ENCODE measurements around the gene CRYBG2. TPM values are rescaled to one million over a fixed set of nuclear protein-coding genes. Genes with fewer than 3 reads are reported as not detected.
A peak's percentile ranks its signal among the peaks of the same experiment; 100 is the strongest.

CRYBG2 gene
- total RNA-seq, 2 donors from 2014 or later, result 12.8 to 30.3 TPM

GRCh38 chr1:26284597-26285347, 69.2 kb downstream of the CRYBG2 start:
- peak overlapping the region in 1 of 2 donors; percentile 68 for H3K9ac ChIP-seq (ENCODE audit: low read depth in 2 of 2, low read length in 2 of 2)
- no peaks in the 10 kb centered on the region for H3K27me3 ChIP-seq
- H3K36me3 ChIP-seq, result peaks cover 7% of the 10 kb centered on the region
- H3K9me3 ChIP-seq, result no peaks in the 10 kb centered on the region
- no peak overlapping the region for H3K4me3 ChIP-seq
- intact Hi-C loops (cut with DNase I), result loop anchor here (2.0 kb wide), 1 partner anchor 80 kb away; no protein-coding TSS in a partner anchor
- peaks cover 15% of the 10 kb centered on the region for H3K4me1 ChIP-seq
- TF ChIP-seq CTCF (IDR thresholded peaks at IDR 0.05), result peak; percentile 82
- DNase-seq, result peak; percentile 74
- H3K27ac ChIP-seq, result peak overlapping the region; percentile 34

DNA sequence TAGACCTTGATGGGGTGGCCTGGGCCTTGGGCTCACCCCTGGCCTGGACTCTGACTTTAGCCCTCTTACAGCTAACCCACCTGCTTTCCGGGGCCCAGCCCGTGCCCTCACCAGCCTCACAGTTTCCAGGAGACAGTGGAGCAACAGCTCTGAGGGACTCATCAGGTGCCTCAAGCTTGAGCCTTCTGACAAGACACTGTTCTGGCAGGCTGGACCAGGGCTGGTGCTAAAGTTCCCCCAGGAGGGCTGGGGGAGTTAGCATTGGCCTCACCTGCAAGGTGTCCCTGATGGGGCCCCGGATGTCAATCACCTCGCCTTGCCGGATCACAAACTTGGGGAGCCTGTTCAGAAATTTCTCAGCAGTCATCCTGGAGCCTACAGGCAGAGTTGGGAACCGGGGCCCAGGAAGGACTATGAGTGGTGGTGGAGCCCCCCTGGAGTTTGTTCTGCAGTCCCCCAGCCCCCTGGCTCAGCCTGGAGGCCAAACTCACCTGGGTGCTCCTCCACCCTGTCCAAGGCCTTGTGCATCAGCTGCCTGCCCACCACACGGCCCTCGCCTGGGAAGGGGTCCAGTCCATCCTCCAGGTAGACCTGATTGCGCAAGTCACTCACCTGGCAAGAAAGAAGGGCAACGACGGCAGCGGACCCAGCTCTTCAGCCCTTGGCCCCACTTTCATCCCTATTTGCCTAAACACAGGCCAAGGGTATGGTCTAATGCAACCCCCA, 69.9 kb downstream of the CRYBG2 start:
- intact Hi-C loops (cut with DNase I), result loop anchor here (2.0 kb wide), 1 partner anchor 81 kb away; no protein-coding TSS in a partner anchor
- H3K9me3 ChIP-seq, result no peaks in the 10 kb centered on the region
- TF ChIP-seq CTCF (IDR thresholded peaks at IDR 0.05), result no peak
- H3K4me1 ChIP-seq, result peaks cover 13% of the 10 kb centered on the region
- no peaks in the 10 kb centered on the region for H3K27me3 ChIP-seq
- peaks cover 7% of the 10 kb centered on the region for H3K36me3 ChIP-seq
- DNase-seq, result no peak
- H3K9ac ChIP-seq (ENCODE audit: low read depth in 2 of 2, low read length in 2 of 2), result peak overlapping the region in 1 of 2 donors; percentile 68
- H3K4me3 ChIP-seq, result no peak overlapping the region
- peak overlapping the region; percentile 34 for H3K27ac ChIP-seq

- H3K9me3 ChIP-seq, result no peaks in the 10 kb centered on the region
- peak overlapping the region in 1 of 2 donors; percentile 6 for H3K9ac ChIP-seq (ENCODE audit: low read depth in 2 of 2, low read length in 2 of 2)
- peaks cover 7% of the 10 kb centered on the region for H3K36me3 ChIP-seq
- intact Hi-C loops (cut with DNase I), result no loop called here
- H3K4me1 ChIP-seq, result peaks cover 14% of the 10 kb centered on the region
- H3K4me3 ChIP-seq, result no peak overlapping the region
- no peaks in the 10 kb centered on the region for H3K27me3 ChIP-seq
- peak overlapping the region; percentile 34 for H3K27ac ChIP-seq
- no peak for TF ChIP-seq CTCF (IDR thresholded peaks at IDR 0.05)
- DNase-seq, result no peak
Measured at GRCh38 chr1:26283279-26283853, 70.6 kb downstream of the CRYBG2 start.

DNA sequence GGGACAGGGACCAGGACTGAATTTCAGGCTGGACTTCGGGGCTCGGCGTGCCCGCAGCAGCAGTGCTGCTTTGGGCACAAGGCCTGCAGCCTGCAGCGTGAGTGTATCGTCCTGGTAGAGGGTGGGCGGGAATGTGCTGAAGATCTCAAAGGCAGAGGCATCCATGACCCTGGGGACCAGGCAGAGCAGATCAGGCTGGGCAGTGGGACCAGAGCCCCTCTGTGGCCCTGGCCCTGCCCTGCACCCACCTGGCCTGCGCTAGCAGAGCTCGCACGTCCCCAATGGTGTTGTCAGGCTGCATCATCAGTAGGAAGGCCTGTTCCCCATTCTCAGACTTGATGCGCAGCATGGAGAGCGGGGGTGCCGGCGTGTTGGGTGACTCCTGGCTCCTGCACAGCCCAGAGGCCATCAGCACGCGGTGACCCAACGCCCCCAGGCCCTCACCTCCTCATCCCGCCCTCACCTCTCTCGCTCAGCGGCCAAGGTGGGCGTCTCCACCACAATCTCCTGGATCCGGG, 71.5 kb downstream of the CRYBG2 start:
- TF ChIP-seq CTCF (IDR thresholded peaks at IDR 0.05), result no peak
- H3K9ac ChIP-seq (ENCODE audit: low read depth in 2 of 2, low read length in 2 of 2), result no peak overlapping the region
- H3K27me3 ChIP-seq, result no peaks in the 10 kb centered on the region
- no peaks in the 10 kb centered on the region for H3K9me3 ChIP-seq
- peaks cover 14% of the 10 kb centered on the region for H3K4me1 ChIP-seq
- no peak overlapping the region for H3K4me3 ChIP-seq
- DNase-seq, result no peak
- peaks cover 7% of the 10 kb centered on the region for H3K36me3 ChIP-seq
- no peak overlapping the region for H3K27ac ChIP-seq
- intact Hi-C loops (cut with DNase I), result no loop called here

- peaks cover 7% of the 10 kb centered on the region for H3K36me3 ChIP-seq
- peak overlapping the region; percentile 95 for H3K27ac ChIP-seq
- no peaks in the 10 kb centered on the region for H3K9me3 ChIP-seq
- intact Hi-C loops (cut with DNase I), result no loop called here
- TF ChIP-seq CTCF (IDR thresholded peaks at IDR 0.05), result no peak
- H3K4me1 ChIP-seq, result peaks cover 15% of the 10 kb centered on the region
- H3K9ac ChIP-seq (ENCODE audit: low read depth in 2 of 2, low read length in 2 of 2), result no peak overlapping the region
- no peaks in the 10 kb centered on the region for H3K27me3 ChIP-seq
- DNase-seq, result peak; percentile 35
- no peak overlapping the region for H3K4me3 ChIP-seq
Measured at GRCh38 chr1:26281971-26282370, 72.0 kb downstream of the CRYBG2 start.
